HFF-Myc (cell line): ENCODE results near the gene ACP1.

Experiments used
- DNase-seq: peaks from one replicate; pipeline ENCODE4 v3.0.0-alpha.2; 2011; ENCODE audit warnings: low read depth; ENCODE audit errors: extremely low read depth
- H3K4me3 ChIP-seq: replicated peaks from 2 replicates; pipeline ENCODE4 v1.5.1; 2011; ENCODE audit warnings: low read depth, mild to moderate bottlenecking, control low read depth, low read length
- CTCF ChIP-seq: IDR thresholded peaks from 2 replicates; pipeline ENCODE4 v1.5.1; 2012; ENCODE audit warnings: mild to moderate bottlenecking, low read depth, low read length, control low read depth; ENCODE audit errors: missing control alignments

ACP1 gene

GRCh38 chr2:260507-261161 is 4.1 kb upstream of the ACP1 start:
- no peak for DNase-seq
- H3K4me3 ChIP-seq: no peak overlapping the region

GRCh38 chr2:262117-262516 is 2.6 kb upstream of the ACP1 start:
- no peak for DNase-seq
- TF ChIP-seq CTCF: no peak
- H3K4me3 ChIP-seq: no peak overlapping the region

More at GRCh38 chr2:260507-261161, 4.1 kb upstream of the ACP1 start:
- TF ChIP-seq CTCF: no peak

GRCh38 chr2:263022-263738 is 1.6 kb upstream of the ACP1 start:
- DNase-seq: no peak
- TF ChIP-seq CTCF: no peak
- H3K4me3 ChIP-seq: peak overlapping the region; percentile 89

- no peak for DNase-seq
- TF ChIP-seq CTCF: no peak
Measured at GRCh38 chr2:263774-264492, 814 bp upstream of the ACP1 start, which contains the start of gene SH3YL1. TSS of gene SH3YL1 (minus strand) at chr2:264032. CDS start at chr2:263984, 48 bp downstream.

GRCh38 chr2:268323-268722 is 3.6 kb downstream of the ACP1 start:
- no peak for DNase-seq
- H3K4me3 ChIP-seq: no peak overlapping the region
- TF ChIP-seq CTCF: no peak

More at GRCh38 chr2:263774-264492, 814 bp upstream of the ACP1 start, which contains the start of gene SH3YL1:
- H3K4me3 ChIP-seq: peak within 1 kb of the TSS; percentile 89

- TF ChIP-seq CTCF: no peak
- no peak for DNase-seq
- H3K4me3 ChIP-seq: no peak overlapping the region
Measured at GRCh38 chr2:269356-270030, 4.7 kb downstream of the ACP1 start.
